VCaP (cell line): Measurements from ENCODE around the gene SGF29.

Experiments
- H3K27ac ChIP-seq: fragments of 450-650 bp; 2 replicates; pipeline ENCODE4 v1.5.1; 2017
- CTCF ChIP-seq: fragments of 450-650 bp; conservative IDR thresholded peaks from 2 replicates; pipeline ENCODE4 v1.5.1; 2017; ENCODE audit warnings: mild to moderate bottlenecking, moderate library complexity

SGF29 gene

GRCh38 chr16:28573738-28574718, 20.3 kb downstream of the SGF29 start:
- no peak for TF ChIP-seq CTCF
- H3K27ac ChIP-seq, result no peak overlapping the region

GRCh38 chr16:28574925-28575324, 21.2 kb downstream of the SGF29 start:
- H3K27ac ChIP-seq, result no peak overlapping the region
- no peak for TF ChIP-seq CTCF

- no peak for TF ChIP-seq CTCF
- H3K27ac ChIP-seq, result no peak overlapping the region
Measured at GRCh38 chr16:28575446-28576109, 21.9 kb downstream of the SGF29 start.

GRCh38 chr16:28580726-28581315, 27.1 kb downstream of the SGF29 start:
- no peak for TF ChIP-seq CTCF
- no peak overlapping the region for H3K27ac ChIP-seq

- TF ChIP-seq CTCF, result no peak
- no peak overlapping the region for H3K27ac ChIP-seq
Measured at GRCh38 chr16:28585674-28586073, 32.0 kb downstream of the SGF29 start.

GRCh38 chr16:28586466-28586865, 32.7 kb downstream of the SGF29 start:
- no peak overlapping the region for H3K27ac ChIP-seq
- no peak for TF ChIP-seq CTCF

GRCh38 chr16:28587386-28587785, 33.7 kb downstream of the SGF29 start:
- no peak for TF ChIP-seq CTCF
- H3K27ac ChIP-seq, result no peak overlapping the region
